GM23338 (cell line): ENCODE results near the gene TMEM225B. TPM values are rescaled to one million over a fixed set of nuclear protein-coding genes. Genes with fewer than 3 reads are reported as not detected.

Experiments used
- ATAC-seq: fragments of 200-7000 bp; cut with Tn5 transposase; 3 replicates; pipeline ENCODE4 v1.9.1; 2020
- DNase-seq: peaks from one replicate; pipeline ENCODE4 v3.0.0-alpha.2; 2015; ENCODE audit warnings: low spot score
- H2AFZ ChIP-seq: fragments of 200-600 bp; sonication (generic); 2 replicates; pipeline ENCODE4 v1.8.0; 2016; ENCODE audit warnings: antibody characterized with exemption, mild to moderate bottlenecking, moderate library complexity
- H3F3A ChIP-seq: fragments of 200-600 bp; sonication (generic); replicated peaks from 2 replicates; pipeline ENCODE4 v1.8.0; 2017; ENCODE audit warnings: antibody characterized with exemption, mixed run types, low read depth
- H3K27ac ChIP-seq: fragments of 200-600 bp; sonication (generic); 2 replicates; pipeline ENCODE4 v1.6.1; 2016; ENCODE audit warnings: low read depth
- H3K27me3 ChIP-seq: fragments of 200-600 bp; sonication (generic); 2 replicates; pipeline ENCODE4 v1.8.0; 2016; ENCODE audit warnings: mild to moderate bottlenecking, mixed run types, moderate library complexity; ENCODE audit not compliant: insufficient read depth
- H3K36me3 ChIP-seq: fragments of 200-600 bp; sonication (generic); 2 replicates; pipeline ENCODE4 v1.8.0; 2016; ENCODE audit warnings: mild to moderate bottlenecking; ENCODE audit not compliant: insufficient read depth
- H3K4me1 ChIP-seq: fragments of 200-600 bp; sonication (generic); 2 replicates; pipeline ENCODE4 v1.8.0; 2016; ENCODE audit warnings: mild to moderate bottlenecking, moderate library complexity; ENCODE audit not compliant: insufficient read depth
- H3K4me2 ChIP-seq: fragments of 200-600 bp; sonication (generic); 2 replicates; pipeline ENCODE4 v1.7.1; 2017; ENCODE audit warnings: mixed run types
- H3K4me3 ChIP-seq: fragments of 200-600 bp; sonication (generic); 2 replicates; pipeline ENCODE4 v1.6.1; 2016; ENCODE audit warnings: mixed run types
- H3K79me2 ChIP-seq: fragments of 200-600 bp; sonication (generic); replicated peaks from 2 replicates; pipeline ENCODE4 v1.8.0; 2017; ENCODE audit warnings: mild to moderate bottlenecking; ENCODE audit not compliant: insufficient read depth
- H3K9me2 ChIP-seq: fragments of 200-600 bp; sonication (generic); 2 replicates; pipeline ENCODE4 v1.8.0; 2017; ENCODE audit not compliant: insufficient read depth
- H4K20me1 ChIP-seq: fragments of 200-600 bp; sonication (generic); replicated peaks from 2 replicates; pipeline ENCODE4 v1.8.0; 2017; ENCODE audit warnings: mild to moderate bottlenecking; ENCODE audit not compliant: insufficient read depth
- H3K27ac Mint-ChIP-seq: 2 replicates; pipeline ENCODE4 v1.8.0; 2020; ENCODE audit warnings: inconsistent platforms, mild to moderate bottlenecking, moderate library complexity, mixed read lengths
- H3K27me3 Mint-ChIP-seq: 3 replicates; pipeline ENCODE4 v1.8.0; 2022; ENCODE audit warnings: low read depth, mild to moderate bottlenecking, moderate library complexity, mixed read lengths, inconsistent platforms; ENCODE audit not compliant: insufficient read depth, poor library complexity
- H3K36me3 Mint-ChIP-seq: 3 replicates; pipeline ENCODE4 v1.8.0; 2021; ENCODE audit warnings: low read depth, mild to moderate bottlenecking, inconsistent platforms, moderate library complexity, mixed read lengths
- H3K4me1 Mint-ChIP-seq: 3 replicates; pipeline ENCODE4 v1.8.0; 2020; ENCODE audit warnings: mild to moderate bottlenecking, inconsistent platforms, mixed read lengths
- H3K4me3 Mint-ChIP-seq: 3 replicates; pipeline ENCODE4 v1.8.0; 2021; ENCODE audit warnings: moderate library complexity, mild to moderate bottlenecking, inconsistent platforms, mixed read lengths
- H3K9me3 Mint-ChIP-seq: 3 replicates; pipeline ENCODE4 v1.8.0; 2020; ENCODE audit warnings: moderate library complexity, mild to moderate bottlenecking, inconsistent platforms, mixed read lengths
- CREB1 ChIP-seq: fragments of 250-450 bp; sonication (Bioruptor Pico); IDR thresholded peaks from 2 replicates; pipeline ENCODE4 v1.5.0; 2020; ENCODE audit warnings: low read depth, mild to moderate bottlenecking, moderate library complexity
- EZH2 ChIP-seq: fragments of 200-600 bp; sonication (generic); IDR thresholded peaks from one replicate; pipeline ENCODE4 v1.8.0; 2017; ENCODE audit warnings: antibody characterized with exemption, mild to moderate bottlenecking, low read depth; ENCODE audit not compliant: unreplicated experiment
- EZH2phosphoT487 ChIP-seq: fragments of 200-600 bp; sonication (generic); IDR thresholded peaks from one replicate; pipeline ENCODE4 v1.8.1; 2018; ENCODE audit warnings: antibody characterized with exemption; ENCODE audit not compliant: unreplicated experiment
- NANOG ChIP-seq: IDR thresholded peaks from 2 replicates; pipeline ENCODE4 v1.6.1; 2016; ENCODE audit warnings: antibody characterized with exemption, borderline replicate concordance
- POLR2AphosphoS5 ChIP-seq: IDR thresholded peaks from 2 replicates; pipeline ENCODE4 v1.6.1; 2016; ENCODE audit warnings: antibody characterized with exemption, low read depth
- REST ChIP-seq: IDR thresholded peaks from one replicate; pipeline ENCODE4 v1.6.1; 2018; ENCODE audit warnings: antibody characterized with exemption; ENCODE audit not compliant: unreplicated experiment
- ZNF114 ChIP-seq: fragments of 250-450 bp; sonication (Bioruptor Pico); IDR thresholded peaks from 2 replicates; pipeline ENCODE4 v1.5.0; 2020; ENCODE audit warnings: mild to moderate bottlenecking, moderate library complexity
- polyA plus RNA-seq: library from polyadenylated mRNA; unstranded; fragments of >200 nt; fragmentation: Nextera tagmentation; extraction: Ambion mirVana; gene quantifications from 2 replicates; pipeline ENCODE4 v1.2.1, GENCODE V29; 2016
- total RNA-seq: library from RNA; depleted of rRNA; stranded (reverse); fragments of >200 nt; shearing (Covaris generic); gene quantifications from 2 replicates; pipeline ENCODE4 v1.2.3, GENCODE V29; 2014
- TF ChIP-seq, protein P1 (sequence below), 2 experiments: fragments of 200-600 bp in 1 of 2; sonication (generic) in 1 of 2; conservative IDR thresholded peaks; 2 replicates each; pipeline versions ENCODE4 v1.5.1 to v1.6.1; 2016 to 2017; ENCODE audit warnings: antibody characterized with exemption in 2 of 2, low read depth in 2 of 2, mild to moderate bottlenecking in 2 of 2, moderate library complexity in 1 of 2
- TF ChIP-seq, protein P2 (sequence below): IDR thresholded peaks from 2 replicates; pipeline ENCODE4 v1.6.1; 2016; ENCODE audit warnings: antibody characterized with exemption
- TF ChIP-seq, protein P3 (sequence below): fragments of 250-450 bp; sonication (Bioruptor Pico); IDR thresholded peaks from 2 replicates; pipeline ENCODE4 v1.5.0; 2020; ENCODE audit warnings: mild to moderate bottlenecking, moderate library complexity

The TMEM225B gene
- total and polyA plus RNA-seq, 2 experiments from 2014 or later: 0.45 TPM; not detected in 1

DNA sequence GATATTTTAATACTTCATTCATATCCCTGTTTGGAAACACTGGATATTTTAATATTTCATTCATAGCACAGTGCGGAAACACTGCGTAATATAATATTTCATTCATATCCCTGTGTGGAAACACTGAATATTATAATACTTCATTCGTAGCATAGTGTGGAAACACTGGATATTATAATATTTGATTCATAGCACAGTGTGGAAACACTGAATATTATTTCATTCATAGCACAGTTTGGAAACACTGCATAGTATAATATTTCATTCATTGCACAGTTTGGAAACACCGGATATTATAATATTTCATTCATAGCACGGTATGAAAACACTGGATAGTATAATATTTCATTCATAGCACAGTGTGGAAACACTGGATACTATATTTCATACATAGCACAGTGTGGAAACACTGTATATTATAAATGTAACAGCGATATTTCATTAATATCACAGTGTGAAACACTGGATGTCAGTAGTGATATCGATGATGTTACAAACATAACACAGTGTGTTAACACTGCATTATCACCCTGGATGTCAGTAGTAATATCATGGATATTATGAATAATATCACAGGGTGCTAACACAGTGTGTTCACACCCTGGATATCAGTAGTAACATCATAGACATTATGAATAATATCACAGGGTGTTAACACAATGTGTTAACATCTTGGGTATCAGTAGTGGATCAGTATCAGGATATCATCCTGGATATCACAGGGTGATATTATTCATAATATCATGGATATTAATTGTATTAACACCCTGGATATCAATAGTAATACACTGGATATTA lies 2.9 kb upstream of the TMEM225B start (continued):
- TF ChIP-seq REST: no peak

GRCh38 chr7:99596408-99596955 lies 1.6 kb upstream of the TMEM225B start:
- no peak for ATAC-seq
- TF ChIP-seq, protein P1, sequence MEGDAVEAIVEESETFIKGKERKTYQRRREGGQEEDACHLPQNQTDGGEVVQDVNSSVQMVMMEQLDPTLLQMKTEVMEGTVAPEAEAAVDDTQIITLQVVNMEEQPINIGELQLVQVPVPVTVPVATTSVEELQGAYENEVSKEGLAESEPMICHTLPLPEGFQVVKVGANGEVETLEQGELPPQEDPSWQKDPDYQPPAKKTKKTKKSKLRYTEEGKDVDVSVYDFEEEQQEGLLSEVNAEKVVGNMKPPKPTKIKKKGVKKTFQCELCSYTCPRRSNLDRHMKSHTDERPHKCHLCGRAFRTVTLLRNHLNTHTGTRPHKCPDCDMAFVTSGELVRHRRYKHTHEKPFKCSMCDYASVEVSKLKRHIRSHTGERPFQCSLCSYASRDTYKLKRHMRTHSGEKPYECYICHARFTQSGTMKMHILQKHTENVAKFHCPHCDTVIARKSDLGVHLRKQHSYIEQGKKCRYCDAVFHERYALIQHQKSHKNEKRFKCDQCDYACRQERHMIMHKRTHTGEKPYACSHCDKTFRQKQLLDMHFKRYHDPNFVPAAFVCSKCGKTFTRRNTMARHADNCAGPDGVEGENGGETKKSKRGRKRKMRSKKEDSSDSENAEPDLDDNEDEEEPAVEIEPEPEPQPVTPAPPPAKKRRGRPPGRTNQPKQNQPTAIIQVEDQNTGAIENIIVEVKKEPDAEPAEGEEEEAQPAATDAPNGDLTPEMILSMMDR (conservative IDR thresholded peaks at IDR 0.05; ENCODE audit: low read depth in 2 of 2): no peak
- TF ChIP-seq ZNF114 (CRISPR knock-in tag): no peak
- no peak for TF ChIP-seq CREB1 (CRISPR knock-in tag)
- TF ChIP-seq, protein P2, sequence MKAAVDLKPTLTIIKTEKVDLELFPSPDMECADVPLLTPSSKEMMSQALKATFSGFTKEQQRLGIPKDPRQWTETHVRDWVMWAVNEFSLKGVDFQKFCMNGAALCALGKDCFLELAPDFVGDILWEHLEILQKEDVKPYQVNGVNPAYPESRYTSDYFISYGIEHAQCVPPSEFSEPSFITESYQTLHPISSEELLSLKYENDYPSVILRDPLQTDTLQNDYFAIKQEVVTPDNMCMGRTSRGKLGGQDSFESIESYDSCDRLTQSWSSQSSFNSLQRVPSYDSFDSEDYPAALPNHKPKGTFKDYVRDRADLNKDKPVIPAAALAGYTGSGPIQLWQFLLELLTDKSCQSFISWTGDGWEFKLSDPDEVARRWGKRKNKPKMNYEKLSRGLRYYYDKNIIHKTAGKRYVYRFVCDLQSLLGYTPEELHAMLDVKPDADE: no peak
- TF ChIP-seq POLR2AphosphoS5: no peak
- TF ChIP-seq, protein P3, sequence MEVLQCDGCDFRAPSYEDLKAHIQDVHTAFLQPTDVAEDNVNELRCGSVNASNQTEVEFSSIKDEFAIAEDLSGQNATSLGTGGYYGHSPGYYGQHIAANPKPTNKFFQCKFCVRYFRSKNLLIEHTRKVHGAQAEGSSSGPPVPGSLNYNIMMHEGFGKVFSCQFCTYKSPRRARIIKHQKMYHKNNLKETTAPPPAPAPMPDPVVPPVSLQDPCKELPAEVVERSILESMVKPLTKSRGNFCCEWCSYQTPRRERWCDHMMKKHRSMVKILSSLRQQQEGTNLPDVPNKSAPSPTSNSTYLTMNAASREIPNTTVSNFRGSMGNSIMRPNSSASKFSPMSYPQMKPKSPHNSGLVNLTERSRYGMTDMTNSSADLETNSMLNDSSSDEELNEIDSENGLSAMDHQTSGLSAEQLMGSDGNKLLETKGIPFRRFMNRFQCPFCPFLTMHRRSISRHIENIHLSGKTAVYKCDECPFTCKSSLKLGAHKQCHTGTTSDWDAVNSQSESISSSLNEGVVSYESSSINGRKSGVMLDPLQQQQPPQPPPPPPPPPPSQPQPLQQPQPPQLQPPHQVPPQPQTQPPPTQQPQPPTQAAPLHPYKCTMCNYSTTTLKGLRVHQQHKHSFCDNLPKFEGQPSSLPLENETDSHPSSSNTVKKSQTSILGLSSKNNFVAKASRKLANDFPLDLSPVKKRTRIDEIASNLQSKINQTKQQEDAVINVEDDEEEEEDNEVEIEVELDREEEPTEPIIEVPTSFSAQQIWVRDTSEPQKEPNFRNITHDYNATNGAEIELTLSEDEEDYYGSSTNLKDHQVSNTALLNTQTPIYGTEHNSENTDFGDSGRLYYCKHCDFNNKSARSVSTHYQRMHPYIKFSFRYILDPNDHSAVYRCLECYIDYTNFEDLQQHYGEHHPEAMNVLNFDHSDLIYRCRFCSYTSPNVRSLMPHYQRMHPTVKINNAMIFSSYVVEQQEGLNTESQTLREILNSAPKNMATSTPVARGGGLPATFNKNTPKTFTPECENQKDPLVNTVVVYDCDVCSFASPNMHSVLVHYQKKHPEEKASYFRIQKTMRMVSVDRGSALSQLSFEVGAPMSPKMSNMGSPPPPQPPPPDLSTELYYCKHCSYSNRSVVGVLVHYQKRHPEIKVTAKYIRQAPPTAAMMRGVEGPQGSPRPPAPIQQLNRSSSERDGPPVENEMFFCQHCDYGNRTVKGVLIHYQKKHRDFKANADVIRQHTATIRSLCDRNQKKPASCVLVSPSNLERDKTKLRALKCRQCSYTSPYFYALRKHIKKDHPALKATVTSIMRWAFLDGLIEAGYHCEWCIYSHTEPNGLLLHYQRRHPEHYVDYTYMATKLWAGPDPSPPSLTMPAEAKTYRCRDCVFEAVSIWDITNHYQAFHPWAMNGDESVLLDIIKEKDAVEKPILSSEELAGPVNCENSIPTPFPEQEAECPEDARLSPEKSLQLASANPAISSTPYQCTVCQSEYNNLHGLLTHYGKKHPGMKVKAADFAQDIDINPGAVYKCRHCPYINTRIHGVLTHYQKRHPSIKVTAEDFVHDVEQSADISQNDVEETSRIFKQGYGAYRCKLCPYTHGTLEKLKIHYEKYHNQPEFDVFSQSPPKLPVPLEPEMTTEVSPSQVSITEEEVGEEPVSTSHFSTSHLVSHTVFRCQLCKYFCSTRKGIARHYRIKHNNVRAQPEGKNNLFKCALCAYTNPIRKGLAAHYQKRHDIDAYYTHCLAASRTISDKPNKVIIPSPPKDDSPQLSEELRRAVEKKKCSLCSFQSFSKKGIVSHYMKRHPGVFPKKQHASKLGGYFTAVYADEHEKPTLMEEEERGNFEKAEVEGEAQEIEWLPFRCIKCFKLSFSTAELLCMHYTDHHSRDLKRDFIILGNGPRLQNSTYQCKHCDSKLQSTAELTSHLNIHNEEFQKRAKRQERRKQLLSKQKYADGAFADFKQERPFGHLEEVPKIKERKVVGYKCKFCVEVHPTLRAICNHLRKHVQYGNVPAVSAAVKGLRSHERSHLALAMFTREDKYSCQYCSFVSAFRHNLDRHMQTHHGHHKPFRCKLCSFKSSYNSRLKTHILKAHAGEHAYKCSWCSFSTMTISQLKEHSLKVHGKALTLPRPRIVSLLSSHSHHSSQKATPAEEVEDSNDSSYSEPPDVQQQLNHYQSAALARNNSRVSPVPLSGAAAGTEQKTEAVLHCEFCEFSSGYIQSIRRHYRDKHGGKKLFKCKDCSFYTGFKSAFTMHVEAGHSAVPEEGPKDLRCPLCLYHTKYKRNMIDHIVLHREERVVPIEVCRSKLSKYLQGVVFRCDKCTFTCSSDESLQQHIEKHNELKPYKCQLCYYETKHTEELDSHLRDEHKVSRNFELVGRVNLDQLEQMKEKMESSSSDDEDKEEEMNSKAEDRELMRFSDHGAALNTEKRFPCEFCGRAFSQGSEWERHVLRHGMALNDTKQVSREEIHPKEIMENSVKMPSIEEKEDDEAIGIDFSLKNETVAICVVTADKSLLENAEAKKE (CRISPR knock-in tag): no peak
- no peak for TF ChIP-seq EZH2
- no peak for TF ChIP-seq EZH2phosphoT487
- TF ChIP-seq NANOG: no peak

More at GRCh38 chr7:99596408-99596955, 1.6 kb upstream of the TMEM225B start:
- no peaks in the 10 kb centered on the region; the same call in 2 of the 3 replicates for H3K36me3 Mint-ChIP-seq
- Histone ChIP-seq H3K4me2 (no peak overlapping the region), H3K9me2 (no peaks in the 10 kb centered on the region), H3F3A (peaks cover 8% of the 10 kb centered on the region), H3K27me3 (no peaks in the 10 kb centered on the region), H3K4me1 (no peaks in the 10 kb centered on the region), H3K36me3 (0 out of 2 replicates have a peak, but pooled peaks cover 4% of the 10 kb centered on the region), H2AFZ (no peak overlapping the region), H4K20me1 (no peaks in the 10 kb centered on the region), H3K27ac (no peak overlapping the region), H3K79me2 (no peaks in the 10 kb centered on the region), H3K4me3 (no peak overlapping the region)
- H3K9me3 Mint-ChIP-seq: no peaks in the 10 kb centered on the region
- DNase-seq: no peak
- no peaks in the 10 kb centered on the region for H3K4me1 Mint-ChIP-seq
- no peak overlapping the region for H3K4me3 Mint-ChIP-seq
- H3K27ac Mint-ChIP-seq: no peak overlapping the region
- peaks cover 2% of the 10 kb centered on the region for H3K27me3 Mint-ChIP-seq
